NCI-H2171 treated with DMSO at 0.1 percent for 48 hours (cell line): Measurements from ENCODE around the gene PPT2.

Experiments used
- DNase-seq: peaks from one replicate; lab custom pipeline; 2025; lab: John Stamatoyannopoulos, UW

Gene PPT2

GRCh38 chr6:32153564-32154513, at the start of gene PPT2:
Gene PPT2, plus strand, starts transcription at chr6:32154141. Its CDS starts 454 bp downstream, at chr6:32154595.
- peak; percentile 94 for DNase-seq

GRCh38 chr6:32105433-32105832, 48.5 kb upstream of the PPT2 start:
- DNase-seq: no peak

GRCh38 chr6:32107406-32107805, 46.5 kb upstream of the PPT2 start:
- no peak for DNase-seq

- DNase-seq: no peak
Observed at GRCh38 chr6:32108094-32108627, 45.8 kb upstream of the PPT2 start.

- no peak for DNase-seq
Observed at GRCh38 chr6:32108727-32109113, 45.2 kb upstream of the PPT2 start.

- no peak for DNase-seq
Observed at GRCh38 chr6:32109114-32109764, 44.7 kb upstream of the PPT2 start, which contains the start of gene TNXB. Gene TNXB, minus strand, starts transcription at chr6:32109338. Its CDS starts 11,140 bp downstream, at chr6:32098198.

GRCh38 chr6:32109765-32110160, 44.2 kb upstream of the PPT2 start:
- DNase-seq: no peak

GRCh38 chr6:32110632-32111031, 43.3 kb upstream of the PPT2 start:
- no peak for DNase-seq

- DNase-seq: no peak
Observed at GRCh38 chr6:32111424-32112066, 42.4 kb upstream of the PPT2 start.

GRCh38 chr6:32112431-32112980, 41.4 kb upstream of the PPT2 start:
- no peak for DNase-seq

- no peak for DNase-seq
Observed at GRCh38 chr6:32113386-32114352, 40.3 kb upstream of the PPT2 start.

- no peak for DNase-seq
Observed at GRCh38 chr6:32114796-32115195, 39.1 kb upstream of the PPT2 start.

GRCh38 chr6:32115623-32116022, 38.3 kb upstream of the PPT2 start:
- DNase-seq: no peak

- no peak for DNase-seq
Observed at GRCh38 chr6:32116674-32117073, 37.3 kb upstream of the PPT2 start.

- DNase-seq: no peak
Observed at GRCh38 chr6:32117461-32117860, 36.5 kb upstream of the PPT2 start.

- DNase-seq: peak; percentile 72
Observed at GRCh38 chr6:32118782-32119628, 34.9 kb upstream of the PPT2 start.

GRCh38 chr6:32120573-32121059, 33.3 kb upstream of the PPT2 start:
- DNase-seq: no peak

- no peak for DNase-seq
Observed at GRCh38 chr6:32123681-32124080, 30.3 kb upstream of the PPT2 start.

GRCh38 chr6:32126880-32127279, 27.1 kb upstream of the PPT2 start:
- DNase-seq: no peak

GRCh38 chr6:32127409-32127716, 26.6 kb upstream of the PPT2 start:
- no peak for DNase-seq
